GM12878 (cell line): ENCODE data around the gene STXBP2. TPM values are rescaled to one million over a fixed set of nuclear protein-coding genes. Genes with fewer than 3 reads are reported as not detected.

ENCODE experiments used
- ATF2 ChIP-seq: IDR thresholded peaks from 2 replicates; pipeline ENCODE4 v1.6.1; 2012; ENCODE audit warnings: low read length, inconsistent platforms
- EZH2 ChIP-seq: IDR thresholded peaks from 2 replicates; pipeline ENCODE4 v1.6.1; 2012; ENCODE audit warnings: low read depth, mild to moderate bottlenecking, control low read depth, inconsistent platforms, low read length, borderline replicate concordance; ENCODE audit not compliant: control insufficient read depth
- FOXK2 ChIP-seq: fragments of 450-650 bp; IDR thresholded peaks from 2 replicates; pipeline ENCODE4 v1.6.1; 2017; ENCODE audit warnings: mild to moderate bottlenecking, moderate library complexity
- HDAC2 ChIP-seq: fragments of 200-600 bp; sonication (generic); IDR thresholded peaks from 2 replicates; pipeline ENCODE4 v1.6.1; 2017
- HDAC6 ChIP-seq: fragments of 200-600 bp; sonication (generic); IDR thresholded peaks from one replicate; pipeline ENCODE4 v1.8.0; 2017; ENCODE audit warnings: antibody characterized with exemption; ENCODE audit not compliant: unreplicated experiment
- LARP7 ChIP-seq: fragments of 450-650 bp; IDR thresholded peaks from 2 replicates; pipeline ENCODE4 v1.6.1; 2017; ENCODE audit warnings: mild to moderate bottlenecking
- MTA3 ChIP-seq: IDR thresholded peaks from 2 replicates; pipeline ENCODE4 v1.6.1; 2012; ENCODE audit warnings: low read length, inconsistent platforms, borderline replicate concordance
- POLR2AphosphoS2 ChIP-seq: IDR thresholded peaks from 2 replicates; pipeline ENCODE4 v1.6.1; 2011; ENCODE audit warnings: low read depth, mild to moderate bottlenecking, low read length, improper control_type of control experiment, moderate library complexity
- POLR2AphosphoS5 ChIP-seq: IDR thresholded peaks from 2 replicates; pipeline ENCODE4 v1.6.1; 2011; ENCODE audit warnings: mild to moderate bottlenecking, low read length, inconsistent platforms
- SMARCA5 ChIP-seq: fragments of 450-650 bp; IDR thresholded peaks from 2 replicates; pipeline ENCODE4 v1.6.1; 2017; ENCODE audit warnings: mild to moderate bottlenecking
- SREBF1 ChIP-seq: IDR thresholded peaks from 2 replicates; pipeline ENCODE4 v1.6.1; 2012; ENCODE audit warnings: mild to moderate bottlenecking, low read length
- SRF ChIP-seq, 2 experiments: IDR thresholded peaks; 2 replicates each; pipeline ENCODE4 v1.6.1; 2011; ENCODE audit warnings: low read depth in 2 of 2, low read length in 2 of 2, mild to moderate bottlenecking in 1 of 2, moderate library complexity in 1 of 2
- TARDBP ChIP-seq: IDR thresholded peaks from 2 replicates; pipeline ENCODE4 v1.6.1; 2016; ENCODE audit warnings: borderline replicate concordance
- YY1 ChIP-seq: IDR thresholded peaks from 2 replicates; pipeline ENCODE4 v1.6.1; 2011; ENCODE audit warnings: low read depth, mild to moderate bottlenecking, low read length
- polyA plus RNA-seq, 11 experiments: library from polyadenylated mRNA; depleted of rRNA in 4 of 11; unstranded in 6 of 11; stranded (reverse) in 5 of 11; fragments of >200 nt; fragmentation: Nextera tagmentation in 4 of 11; fragmentation: Illumina TruSeq in 1 of 11; extraction: Ambion mirVana in 4 of 11; extraction: Trizol in 1 of 11; gene quantifications; 1 replicate in 1 of 11; 2 replicates in 10 of 11; pipeline versions ENCODE4 v1.2.1 to v1.2.3, GENCODE V29; 2011 to 2016; ENCODE audit warnings: inconsistent platforms in 2 of 11, missing spikeins in 2 of 11, low read depth in 1 of 11
- total RNA-seq, 4 experiments: library from RNA; depleted of rRNA in 3 of 4; stranded (reverse); fragments of >200 nt in 3 of 4; fragmentation: Illumina TruSeq in 1 of 4; extraction: Trizol in 1 of 4; gene quantifications; 2 replicates each; pipeline versions ENCODE4 v1.2.1 to v1.2.3, GENCODE V29; 2013 to 2021
- TF ChIP-seq, protein P1 (sequence below): fragments of 450-650 bp; formaldehyde crosslinking; IDR thresholded peaks from 2 replicates; pipeline ENCODE4 v1.4.0; 2022; ENCODE audit warnings: mild to moderate bottlenecking, moderate library complexity
- TF ChIP-seq, protein P2 (sequence below): fragments of 450-650 bp; IDR thresholded peaks from 2 replicates; pipeline ENCODE4 v1.6.1; 2014; ENCODE audit warnings: mild to moderate bottlenecking
- TF ChIP-seq, protein P3 (sequence below): IDR thresholded peaks from 2 replicates; pipeline ENCODE4 v1.6.1; 2011; ENCODE audit warnings: mild to moderate bottlenecking, low read depth, low read length, moderate library complexity; ENCODE audit not compliant: insufficient replicate concordance
- TF ChIP-seq, protein P4 (sequence below): IDR thresholded peaks from 2 replicates; pipeline ENCODE4 v1.6.1; 2011; ENCODE audit warnings: low read depth, low read length, improper control_type of control experiment, borderline replicate concordance
- TF ChIP-seq, protein P5 (sequence below): IDR thresholded peaks from 2 replicates; pipeline ENCODE4 v1.6.1; 2012; ENCODE audit warnings: low read depth, low read length, improper control_type of control experiment

Gene STXBP2
- total and polyA plus RNA-seq, 10 of the 15 experiments (the other 5 are each of a cell fraction or from before 2014, with no cell fraction given) = 2.6 to 111 (median 61.4) TPM

DNA sequence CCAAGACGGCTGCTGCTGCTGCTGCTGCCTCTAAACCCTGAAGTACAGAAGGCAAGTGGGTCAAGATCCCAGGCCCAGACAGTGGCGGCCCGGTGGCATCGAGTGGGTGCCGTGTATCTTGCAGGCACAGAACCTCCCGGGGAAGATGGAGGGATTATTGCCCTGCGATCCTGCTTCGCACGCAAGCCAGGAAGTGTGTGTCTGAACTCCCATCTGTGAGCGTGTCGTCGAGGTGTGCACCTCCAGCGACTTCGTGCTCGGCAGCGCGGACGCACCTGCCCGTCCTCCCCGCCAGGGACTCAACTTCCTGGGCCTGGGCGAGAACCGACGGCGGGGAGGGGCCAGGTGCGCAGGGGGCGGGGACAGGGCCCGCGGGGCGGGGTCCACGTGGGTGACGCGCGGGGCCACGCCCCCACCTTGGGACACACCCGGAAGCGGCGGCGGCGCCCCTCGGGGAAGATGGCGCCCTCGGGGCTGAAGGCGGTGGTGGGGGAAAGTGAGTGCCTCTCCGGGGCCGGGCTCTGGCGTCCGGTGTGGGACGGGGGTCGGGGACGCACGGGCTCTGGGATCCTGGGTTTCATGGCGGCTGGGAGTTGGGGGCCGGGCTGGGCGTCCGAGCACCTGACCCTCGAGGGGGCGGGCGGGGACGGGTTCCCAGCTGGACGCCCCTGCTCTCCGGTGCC, at the start of gene STXBP2 (continued):
- TF ChIP-seq, protein P1, sequence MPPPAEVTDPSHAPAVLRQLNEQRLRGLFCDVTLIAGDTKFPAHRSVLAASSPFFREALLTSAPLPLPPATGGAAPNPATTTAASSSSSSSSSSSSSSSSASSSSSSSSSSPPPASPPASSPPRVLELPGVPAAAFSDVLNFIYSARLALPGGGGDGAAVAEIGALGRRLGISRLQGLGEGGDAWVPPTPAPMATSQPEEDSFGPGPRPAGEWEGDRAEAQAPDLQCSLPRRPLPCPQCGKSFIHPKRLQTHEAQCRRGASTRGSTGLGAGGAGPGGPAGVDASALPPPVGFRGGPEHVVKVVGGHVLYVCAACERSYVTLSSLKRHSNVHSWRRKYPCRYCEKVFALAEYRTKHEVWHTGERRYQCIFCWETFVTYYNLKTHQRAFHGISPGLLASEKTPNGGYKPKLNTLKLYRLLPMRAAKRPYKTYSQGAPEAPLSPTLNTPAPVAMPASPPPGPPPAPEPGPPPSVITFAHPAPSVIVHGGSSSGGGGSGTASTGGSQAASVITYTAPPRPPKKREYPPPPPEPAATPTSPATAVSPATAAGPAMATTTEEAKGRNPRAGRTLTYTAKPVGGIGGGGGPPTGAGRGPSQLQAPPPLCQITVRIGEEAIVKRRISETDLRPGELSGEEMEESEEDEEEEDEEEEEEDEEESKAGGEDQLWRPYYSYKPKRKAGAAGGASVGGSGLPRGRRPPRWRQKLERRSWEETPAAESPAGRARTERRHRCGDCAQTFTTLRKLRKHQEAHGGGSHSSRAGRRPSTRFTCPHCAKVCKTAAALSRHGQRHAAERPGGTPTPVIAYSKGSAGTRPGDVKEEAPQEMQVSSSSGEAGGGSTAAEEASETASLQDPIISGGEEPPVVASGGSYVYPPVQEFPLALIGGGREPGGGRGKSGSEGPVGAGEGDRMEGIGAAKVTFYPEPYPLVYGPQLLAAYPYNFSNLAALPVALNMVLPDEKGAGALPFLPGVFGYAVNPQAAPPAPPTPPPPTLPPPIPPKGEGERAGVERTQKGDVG (CRISPR knock-in tag) = no peak
- TF ChIP-seq, protein P2, sequence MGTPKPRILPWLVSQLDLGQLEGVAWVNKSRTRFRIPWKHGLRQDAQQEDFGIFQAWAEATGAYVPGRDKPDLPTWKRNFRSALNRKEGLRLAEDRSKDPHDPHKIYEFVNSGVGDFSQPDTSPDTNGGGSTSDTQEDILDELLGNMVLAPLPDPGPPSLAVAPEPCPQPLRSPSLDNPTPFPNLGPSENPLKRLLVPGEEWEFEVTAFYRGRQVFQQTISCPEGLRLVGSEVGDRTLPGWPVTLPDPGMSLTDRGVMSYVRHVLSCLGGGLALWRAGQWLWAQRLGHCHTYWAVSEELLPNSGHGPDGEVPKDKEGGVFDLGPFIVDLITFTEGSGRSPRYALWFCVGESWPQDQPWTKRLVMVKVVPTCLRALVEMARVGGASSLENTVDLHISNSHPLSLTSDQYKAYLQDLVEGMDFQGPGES = no peak
- TF ChIP-seq HDAC6 (no peak), FOXK2 (no peak), POLR2AphosphoS5 (peak; percentile 72; the same call in 1 of the 2 replicates), HDAC2 (no peak), YY1 (peak; percentile 95), POLR2AphosphoS2 (peak; percentile 60; the same call in 1 of the 2 replicates), SRF (IDR thresholded peaks at IDR 0.05; ENCODE audit: low read depth in 2 of 2, low read length in 2 of 2) (no peak), ATF2 (no peak), LARP7 (0 out of 2 replicates have a peak, but pooled peaks have one; percentile 19), TARDBP (no peak), MTA3 (no peak), SMARCA5 (peak; percentile 72; the same call in 1 of the 2 replicates), EZH2 (no peak), SREBF1 (no peak)
- TF ChIP-seq, protein P3, sequence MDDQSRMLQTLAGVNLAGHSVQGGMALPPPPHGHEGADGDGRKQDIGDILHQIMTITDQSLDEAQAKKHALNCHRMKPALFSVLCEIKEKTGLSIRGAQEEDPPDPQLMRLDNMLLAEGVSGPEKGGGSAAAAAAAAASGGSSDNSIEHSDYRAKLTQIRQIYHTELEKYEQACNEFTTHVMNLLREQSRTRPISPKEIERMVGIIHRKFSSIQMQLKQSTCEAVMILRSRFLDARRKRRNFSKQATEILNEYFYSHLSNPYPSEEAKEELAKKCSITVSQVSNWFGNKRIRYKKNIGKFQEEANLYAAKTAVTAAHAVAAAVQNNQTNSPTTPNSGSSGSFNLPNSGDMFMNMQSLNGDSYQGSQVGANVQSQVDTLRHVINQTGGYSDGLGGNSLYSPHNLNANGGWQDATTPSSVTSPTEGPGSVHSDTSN = no peak
- TF ChIP-seq, protein P4, sequence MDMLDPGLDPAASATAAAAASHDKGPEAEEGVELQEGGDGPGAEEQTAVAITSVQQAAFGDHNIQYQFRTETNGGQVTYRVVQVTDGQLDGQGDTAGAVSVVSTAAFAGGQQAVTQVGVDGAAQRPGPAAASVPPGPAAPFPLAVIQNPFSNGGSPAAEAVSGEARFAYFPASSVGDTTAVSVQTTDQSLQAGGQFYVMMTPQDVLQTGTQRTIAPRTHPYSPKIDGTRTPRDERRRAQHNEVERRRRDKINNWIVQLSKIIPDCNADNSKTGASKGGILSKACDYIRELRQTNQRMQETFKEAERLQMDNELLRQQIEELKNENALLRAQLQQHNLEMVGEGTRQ = no peak
- TF ChIP-seq, protein P5, sequence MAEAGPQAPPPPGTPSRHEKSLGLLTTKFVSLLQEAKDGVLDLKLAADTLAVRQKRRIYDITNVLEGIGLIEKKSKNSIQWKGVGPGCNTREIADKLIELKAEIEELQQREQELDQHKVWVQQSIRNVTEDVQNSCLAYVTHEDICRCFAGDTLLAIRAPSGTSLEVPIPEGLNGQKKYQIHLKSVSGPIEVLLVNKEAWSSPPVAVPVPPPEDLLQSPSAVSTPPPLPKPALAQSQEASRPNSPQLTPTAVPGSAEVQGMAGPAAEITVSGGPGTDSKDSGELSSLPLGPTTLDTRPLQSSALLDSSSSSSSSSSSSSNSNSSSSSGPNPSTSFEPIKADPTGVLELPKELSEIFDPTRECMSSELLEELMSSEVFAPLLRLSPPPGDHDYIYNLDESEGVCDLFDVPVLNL = no peak
